Gastroesophageal sphincter (tissue), 3 donors: ENCODE measurements around the gene RIPOR2.

Source experiments
- CTCF ChIP-seq, 4 experiments: fragments of 200-600 bp in 2 of 4; fragments of 450-650 bp in 2 of 4; sonication (generic) in 1 of 4; IDR thresholded peaks; one replicate each; pipeline ENCODE4 v1.5.1; 2017 to 2019; ENCODE audit warnings: antibody characterized with exemption in 4 of 4, mild to moderate bottlenecking in 2 of 4, moderate library complexity in 2 of 4
- EP300 ChIP-seq: sonication (generic); formaldehyde crosslinking; IDR thresholded peaks from one replicate; pipeline ENCODE4 v1.6.1; 2017; ENCODE audit warnings: antibody characterized with exemption, mild to moderate bottlenecking
- POLR2A ChIP-seq, 2 donors: fragments of 450-650 bp; IDR thresholded peaks; one replicate each; pipeline ENCODE4 v1.6.1; 2017; ENCODE audit warnings: antibody characterized with exemption in 2 of 2, mild to moderate bottlenecking in 2 of 2, moderate library complexity in 1 of 2
- POLR2AphosphoS5 ChIP-seq: sonication (generic); formaldehyde crosslinking; IDR thresholded peaks from one replicate; pipeline ENCODE4 v1.6.1; 2017; ENCODE audit warnings: antibody characterized with exemption

GRCh38 chr6:24768361-24768760 is 167.4 kb downstream of the RIPOR2 start:
- no peak for TF ChIP-seq CTCF (IDR thresholded peaks at IDR 0.05)
- no peak for TF ChIP-seq POLR2A (IDR thresholded peaks at IDR 0.05)
- no peak for TF ChIP-seq EP300
- TF ChIP-seq POLR2AphosphoS5, result no peak
